ENCODE measurements around the gene MRPL44. TPM values are rescaled to one million over a fixed set of nuclear protein-coding genes. Genes with fewer than 3 reads are reported as not detected.
A peak's percentile ranks its signal among the peaks of the same experiment; 100 is the strongest.

The MRPL44 gene
- total RNA-seq, 1 donor from 2014 or later: 27.3 TPM

GRCh38 chr2:223970343-223971128 lies 13.3 kb downstream of the MRPL44 start:
- Mint-ChIP-seq H3K9me3 (no peaks in the 10 kb centered on the region), H3K4me1 (no peaks in the 10 kb centered on the region), H3K27ac (no peak overlapping the region), H3K27me3 (ENCODE audit: low read depth) (no peaks in the 10 kb centered on the region), H3K4me3 (no peak overlapping the region), H3K36me3 (peaks cover 5% of the 10 kb centered on the region)
- peak in 1 of 2 experiments; percentile 61 for DNase-seq (ENCODE audit: low spot score in 2 of 2, unreplicated experiment in 2 of 2)
- TF ChIP-seq CTCF (IDR thresholded peaks at IDR 0.05; ENCODE audit: unreplicated experiment): peak; percentile 88

GRCh38 chr2:223971731-223972130 lies 14.5 kb downstream of the MRPL44 start:
- Mint-ChIP-seq H3K27ac (no peak overlapping the region), H3K27me3 (ENCODE audit: low read depth) (no peaks in the 10 kb centered on the region), H3K36me3 (peaks cover 1% of the 10 kb centered on the region), H3K4me3 (no peak overlapping the region), H3K9me3 (no peaks in the 10 kb centered on the region), H3K4me1 (no peaks in the 10 kb centered on the region)
- TF ChIP-seq CTCF (IDR thresholded peaks at IDR 0.05; ENCODE audit: unreplicated experiment): no peak
- DNase-seq (ENCODE audit: low spot score in 2 of 2, unreplicated experiment in 2 of 2): no peak

DNA sequence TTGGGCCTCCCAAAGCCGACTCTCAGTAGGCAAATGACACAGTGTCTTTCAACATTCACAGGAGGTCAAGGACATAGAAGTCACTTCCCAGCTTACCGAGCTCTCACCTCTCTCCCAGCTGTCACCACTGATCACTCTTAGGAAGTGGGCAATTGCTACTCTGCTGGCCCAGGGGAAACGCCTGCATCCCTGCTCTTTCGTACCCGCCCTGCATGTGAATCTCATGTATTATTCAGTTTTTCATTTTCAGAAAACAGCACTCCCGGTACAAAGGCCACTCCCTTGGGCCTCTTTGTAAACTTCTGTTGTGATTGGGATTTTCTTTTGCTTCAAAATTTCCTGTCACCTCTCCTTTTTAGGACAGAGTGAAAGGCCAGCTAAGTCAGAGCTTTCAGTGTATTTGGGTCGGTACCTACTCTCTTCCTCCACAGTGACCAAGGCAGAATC lies 15.4 kb downstream of the MRPL44 start:
- Mint-ChIP-seq H3K27ac (no peak overlapping the region), H3K4me3 (no peak overlapping the region), H3K4me1 (no peaks in the 10 kb centered on the region), H3K27me3 (ENCODE audit: low read depth) (no peaks in the 10 kb centered on the region), H3K36me3 (no peaks in the 10 kb centered on the region), H3K9me3 (no peaks in the 10 kb centered on the region)
- TF ChIP-seq CTCF (IDR thresholded peaks at IDR 0.05; ENCODE audit: unreplicated experiment): no peak
- no peak for DNase-seq (ENCODE audit: low spot score in 2 of 2, unreplicated experiment in 2 of 2)

- Mint-ChIP-seq H3K27ac (no peak overlapping the region), H3K4me1 (no peaks in the 10 kb centered on the region), H3K9me3 (no peaks in the 10 kb centered on the region), H3K27me3 (ENCODE audit: low read depth) (no peaks in the 10 kb centered on the region), H3K36me3 (no peaks in the 10 kb centered on the region), H3K4me3 (no peak overlapping the region)
- no peak for TF ChIP-seq CTCF (IDR thresholded peaks at IDR 0.05; ENCODE audit: unreplicated experiment)
- no peak for DNase-seq (ENCODE audit: low spot score in 2 of 2, unreplicated experiment in 2 of 2)
These were observed 16.3 kb downstream of the MRPL44 start for GRCh38 chr2:223973606-223974005.

DNA sequence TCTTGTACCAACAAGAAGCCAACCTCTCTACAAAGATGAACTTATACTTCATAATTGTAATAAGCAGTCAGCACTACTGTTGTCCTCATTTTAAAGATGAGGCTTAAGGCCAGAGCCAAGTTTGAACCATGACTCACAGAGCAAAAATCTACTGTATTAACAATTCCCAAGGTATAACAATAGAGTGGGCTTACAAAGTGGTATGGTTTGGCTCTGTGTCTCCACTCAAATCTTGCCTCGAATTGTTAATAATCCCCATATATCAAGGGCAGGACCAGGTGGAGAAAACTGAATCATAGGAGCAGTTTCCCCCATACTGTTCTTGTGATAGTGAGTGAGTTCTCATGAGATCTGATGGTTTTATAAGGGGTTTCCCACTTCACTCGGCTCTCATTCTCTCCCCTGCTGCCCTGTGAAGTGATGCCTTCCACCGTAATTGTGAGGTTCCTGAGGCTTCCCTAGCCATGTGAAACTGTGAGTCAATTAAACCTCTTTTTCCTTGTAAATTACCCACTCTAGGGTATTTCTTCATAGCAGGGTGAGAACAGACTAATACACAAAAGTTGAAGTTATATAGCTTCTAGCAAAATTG lies 19.5 kb downstream of the MRPL44 start:
- no peaks in the 10 kb centered on the region for H3K4me1 Mint-ChIP-seq
- DNase-seq (ENCODE audit: low spot score in 2 of 2, unreplicated experiment in 2 of 2): no peak
- no peaks in the 10 kb centered on the region for H3K9me3 Mint-ChIP-seq
- H3K4me3 Mint-ChIP-seq: no peak overlapping the region
- no peak for TF ChIP-seq CTCF (IDR thresholded peaks at IDR 0.05; ENCODE audit: unreplicated experiment)
- no peak overlapping the region for H3K27ac Mint-ChIP-seq
- H3K27me3 Mint-ChIP-seq (ENCODE audit: low read depth): no peaks in the 10 kb centered on the region
- H3K36me3 Mint-ChIP-seq: no peaks in the 10 kb centered on the region

Measured in mesothelial cell of epicardium (in vitro differentiated cells).